ENCODE results near the gene MYLK2.

The MYLK2 gene

DNA sequence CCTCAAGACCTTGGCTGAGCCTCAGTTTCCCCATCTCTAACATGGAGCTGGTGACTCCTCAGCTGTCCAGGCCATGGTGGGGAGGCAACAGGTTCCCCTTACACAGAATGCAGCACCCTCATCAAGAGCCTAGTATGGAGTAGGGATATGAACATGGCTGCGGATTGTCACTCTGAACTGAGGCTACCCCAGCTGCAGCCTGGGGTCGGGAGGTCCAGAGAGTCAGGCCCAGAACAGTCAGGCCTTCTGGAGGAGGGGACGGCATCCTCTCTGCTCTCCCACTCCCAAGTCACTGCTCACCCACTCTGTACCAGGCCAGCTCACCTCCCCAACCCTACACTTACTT lies 27.6 kb downstream of the MYLK2 start:
- no peak for ATAC-seq
- TF ChIP-seq ZNF8 (CRISPR knock-in tag; IDR thresholded peaks at IDR 0.05) = no peak
- TF ChIP-seq ZNF70 (CRISPR knock-in tag; IDR thresholded peaks at IDR 0.05) = no peak
- TF ChIP-seq BACH2 (CRISPR knock-in tag; IDR thresholded peaks at IDR 0.05; ENCODE audit: borderline replicate concordance) = no peak
- TF ChIP-seq, protein P1, sequence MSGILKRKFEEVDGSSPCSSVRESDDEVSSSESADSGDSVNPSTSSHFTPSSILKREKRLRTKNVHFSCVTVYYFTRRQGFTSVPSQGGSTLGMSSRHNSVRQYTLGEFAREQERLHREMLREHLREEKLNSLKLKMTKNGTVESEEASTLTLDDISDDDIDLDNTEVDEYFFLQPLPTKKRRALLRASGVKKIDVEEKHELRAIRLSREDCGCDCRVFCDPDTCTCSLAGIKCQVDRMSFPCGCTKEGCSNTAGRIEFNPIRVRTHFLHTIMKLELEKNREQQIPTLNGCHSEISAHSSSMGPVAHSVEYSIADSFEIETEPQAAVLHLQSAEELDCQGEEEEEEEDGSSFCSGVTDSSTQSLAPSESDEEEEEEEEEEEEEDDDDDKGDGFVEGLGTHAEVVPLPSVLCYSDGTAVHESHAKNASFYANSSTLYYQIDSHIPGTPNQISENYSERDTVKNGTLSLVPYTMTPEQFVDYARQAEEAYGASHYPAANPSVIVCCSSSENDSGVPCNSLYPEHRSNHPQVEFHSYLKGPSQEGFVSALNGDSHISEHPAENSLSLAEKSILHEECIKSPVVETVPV (CRISPR knock-in tag; IDR thresholded peaks at IDR 0.05) = no peak
- TF ChIP-seq, protein P2, sequence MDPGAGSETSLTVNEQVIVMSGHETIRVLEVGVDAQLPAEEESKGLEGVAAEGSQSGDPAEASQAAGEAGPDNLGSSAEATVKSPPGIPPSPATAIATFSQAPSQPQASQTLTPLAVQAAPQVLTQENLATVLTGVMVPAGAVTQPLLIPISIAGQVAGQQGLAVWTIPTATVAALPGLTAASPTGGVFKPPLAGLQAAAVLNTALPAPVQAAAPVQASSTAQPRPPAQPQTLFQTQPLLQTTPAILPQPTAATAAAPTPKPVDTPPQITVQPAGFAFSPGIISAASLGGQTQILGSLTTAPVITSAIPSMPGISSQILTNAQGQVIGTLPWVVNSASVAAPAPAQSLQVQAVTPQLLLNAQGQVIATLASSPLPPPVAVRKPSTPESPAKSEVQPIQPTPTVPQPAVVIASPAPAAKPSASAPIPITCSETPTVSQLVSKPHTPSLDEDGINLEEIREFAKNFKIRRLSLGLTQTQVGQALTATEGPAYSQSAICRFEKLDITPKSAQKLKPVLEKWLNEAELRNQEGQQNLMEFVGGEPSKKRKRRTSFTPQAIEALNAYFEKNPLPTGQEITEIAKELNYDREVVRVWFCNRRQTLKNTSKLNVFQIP (CRISPR knock-in tag; IDR thresholded peaks at IDR 0.05; ENCODE audit: borderline replicate concordance, low read depth) = no peak
- TF ChIP-seq GLIS3 (CRISPR knock-in tag; IDR thresholded peaks at IDR 0.05) = no peak
- TF ChIP-seq, protein P3, sequence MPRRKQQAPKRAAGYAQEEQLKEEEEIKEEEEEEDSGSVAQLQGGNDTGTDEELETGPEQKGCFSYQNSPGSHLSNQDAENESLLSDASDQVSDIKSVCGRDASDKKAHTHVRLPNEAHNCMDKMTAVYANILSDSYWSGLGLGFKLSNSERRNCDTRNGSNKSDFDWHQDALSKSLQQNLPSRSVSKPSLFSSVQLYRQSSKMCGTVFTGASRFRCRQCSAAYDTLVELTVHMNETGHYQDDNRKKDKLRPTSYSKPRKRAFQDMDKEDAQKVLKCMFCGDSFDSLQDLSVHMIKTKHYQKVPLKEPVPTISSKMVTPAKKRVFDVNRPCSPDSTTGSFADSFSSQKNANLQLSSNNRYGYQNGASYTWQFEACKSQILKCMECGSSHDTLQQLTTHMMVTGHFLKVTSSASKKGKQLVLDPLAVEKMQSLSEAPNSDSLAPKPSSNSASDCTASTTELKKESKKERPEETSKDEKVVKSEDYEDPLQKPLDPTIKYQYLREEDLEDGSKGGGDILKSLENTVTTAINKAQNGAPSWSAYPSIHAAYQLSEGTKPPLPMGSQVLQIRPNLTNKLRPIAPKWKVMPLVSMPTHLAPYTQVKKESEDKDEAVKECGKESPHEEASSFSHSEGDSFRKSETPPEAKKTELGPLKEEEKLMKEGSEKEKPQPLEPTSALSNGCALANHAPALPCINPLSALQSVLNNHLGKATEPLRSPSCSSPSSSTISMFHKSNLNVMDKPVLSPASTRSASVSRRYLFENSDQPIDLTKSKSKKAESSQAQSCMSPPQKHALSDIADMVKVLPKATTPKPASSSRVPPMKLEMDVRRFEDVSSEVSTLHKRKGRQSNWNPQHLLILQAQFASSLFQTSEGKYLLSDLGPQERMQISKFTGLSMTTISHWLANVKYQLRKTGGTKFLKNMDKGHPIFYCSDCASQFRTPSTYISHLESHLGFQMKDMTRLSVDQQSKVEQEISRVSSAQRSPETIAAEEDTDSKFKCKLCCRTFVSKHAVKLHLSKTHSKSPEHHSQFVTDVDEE (CRISPR knock-in tag; IDR thresholded peaks at IDR 0.05) = no peak
- TF ChIP-seq, protein P4, sequence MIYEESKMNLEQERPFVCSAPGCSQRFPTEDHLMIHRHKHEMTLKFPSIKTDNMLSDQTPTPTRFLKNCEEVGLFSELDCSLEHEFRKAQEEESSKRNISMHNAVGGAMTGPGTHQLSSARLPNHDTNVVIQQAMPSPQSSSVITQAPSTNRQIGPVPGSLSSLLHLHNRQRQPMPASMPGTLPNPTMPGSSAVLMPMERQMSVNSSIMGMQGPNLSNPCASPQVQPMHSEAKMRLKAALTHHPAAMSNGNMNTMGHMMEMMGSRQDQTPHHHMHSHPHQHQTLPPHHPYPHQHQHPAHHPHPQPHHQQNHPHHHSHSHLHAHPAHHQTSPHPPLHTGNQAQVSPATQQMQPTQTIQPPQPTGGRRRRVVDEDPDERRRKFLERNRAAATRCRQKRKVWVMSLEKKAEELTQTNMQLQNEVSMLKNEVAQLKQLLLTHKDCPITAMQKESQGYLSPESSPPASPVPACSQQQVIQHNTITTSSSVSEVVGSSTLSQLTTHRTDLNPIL (CRISPR knock-in tag; IDR thresholded peaks at IDR 0.05; ENCODE audit: low read depth) = no peak

DNA sequence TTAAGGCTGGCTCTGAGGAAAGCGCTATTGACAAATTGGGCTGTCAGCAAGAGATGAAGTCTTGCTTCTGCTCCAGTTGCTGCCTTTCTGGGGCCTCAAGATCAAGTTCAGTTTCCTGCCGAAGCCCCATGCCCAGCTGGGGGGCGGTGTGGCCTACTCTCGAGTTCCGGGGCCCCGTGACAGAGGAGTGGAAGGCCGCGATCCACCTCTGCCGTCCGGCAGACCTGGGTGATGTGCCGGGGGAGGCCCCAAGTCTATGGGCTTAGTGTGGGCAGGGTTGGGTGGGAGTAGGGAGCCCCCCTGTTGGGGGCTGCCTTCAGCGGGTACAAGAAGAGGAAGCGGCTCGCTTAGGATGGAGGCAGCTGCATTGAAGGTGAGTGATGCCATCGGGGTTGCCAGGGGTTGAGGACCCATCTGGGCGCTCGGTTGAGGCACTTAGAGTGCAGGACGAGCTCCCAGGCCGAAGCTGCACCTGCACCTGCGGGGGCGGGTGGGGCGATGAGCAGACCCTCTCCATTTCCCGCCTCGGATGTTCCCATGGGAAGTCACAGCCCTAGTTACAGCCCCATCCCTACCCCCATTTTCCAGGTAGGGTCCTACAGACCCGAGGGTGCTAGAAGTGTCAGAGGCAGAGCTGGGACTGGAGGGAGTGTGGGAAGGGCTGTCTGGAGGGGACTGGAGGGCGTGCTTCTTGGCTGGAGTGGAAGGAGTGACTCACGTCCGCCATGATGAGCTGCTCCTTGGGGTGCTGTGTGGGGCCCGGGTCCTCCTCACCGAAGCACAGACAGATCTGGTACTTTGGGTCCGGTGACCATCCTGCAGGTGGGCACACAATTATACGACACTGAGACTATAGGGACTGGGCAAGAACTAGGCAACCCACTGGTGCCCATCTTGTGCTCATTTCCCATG lies 29.2 kb downstream of the MYLK2 start:
- TF ChIP-seq, protein P3 (CRISPR knock-in tag; IDR thresholded peaks at IDR 0.05) = no peak
- ATAC-seq = no peak

DNA sequence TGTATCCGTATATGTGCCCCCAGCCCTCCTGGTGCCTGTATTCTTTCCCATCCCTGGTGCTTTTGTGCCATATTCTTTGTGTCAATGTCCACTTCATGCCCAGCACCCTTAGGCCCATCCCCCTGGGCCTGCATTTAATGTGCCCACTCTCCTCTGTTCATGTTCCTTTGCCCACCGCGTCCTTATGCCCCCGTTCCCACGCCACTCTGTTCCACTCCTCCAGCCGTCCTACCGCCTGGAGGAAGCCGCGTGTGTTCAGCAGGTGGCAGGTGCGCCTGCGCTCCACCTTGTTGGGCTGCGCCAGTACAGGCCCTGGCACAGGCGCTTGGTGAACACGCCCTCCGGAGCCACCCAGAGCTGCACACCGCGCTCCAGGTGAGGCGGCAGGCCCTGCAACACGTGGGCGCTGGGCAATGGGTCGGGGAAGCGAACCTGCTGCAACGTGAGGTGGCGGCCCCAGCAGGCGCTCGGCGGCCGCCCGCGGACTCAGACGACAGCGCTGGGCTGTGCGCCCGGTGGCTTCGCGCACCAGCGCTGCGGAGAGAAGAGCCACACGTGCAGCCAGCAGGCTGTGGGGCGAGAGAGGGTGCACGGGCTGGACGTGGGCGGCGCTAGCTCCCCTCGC lies 30.3 kb downstream of the MYLK2 start:
- TF ChIP-seq, protein P3 (CRISPR knock-in tag; IDR thresholded peaks at IDR 0.05) = no peak
- no peak for ATAC-seq

DNA sequence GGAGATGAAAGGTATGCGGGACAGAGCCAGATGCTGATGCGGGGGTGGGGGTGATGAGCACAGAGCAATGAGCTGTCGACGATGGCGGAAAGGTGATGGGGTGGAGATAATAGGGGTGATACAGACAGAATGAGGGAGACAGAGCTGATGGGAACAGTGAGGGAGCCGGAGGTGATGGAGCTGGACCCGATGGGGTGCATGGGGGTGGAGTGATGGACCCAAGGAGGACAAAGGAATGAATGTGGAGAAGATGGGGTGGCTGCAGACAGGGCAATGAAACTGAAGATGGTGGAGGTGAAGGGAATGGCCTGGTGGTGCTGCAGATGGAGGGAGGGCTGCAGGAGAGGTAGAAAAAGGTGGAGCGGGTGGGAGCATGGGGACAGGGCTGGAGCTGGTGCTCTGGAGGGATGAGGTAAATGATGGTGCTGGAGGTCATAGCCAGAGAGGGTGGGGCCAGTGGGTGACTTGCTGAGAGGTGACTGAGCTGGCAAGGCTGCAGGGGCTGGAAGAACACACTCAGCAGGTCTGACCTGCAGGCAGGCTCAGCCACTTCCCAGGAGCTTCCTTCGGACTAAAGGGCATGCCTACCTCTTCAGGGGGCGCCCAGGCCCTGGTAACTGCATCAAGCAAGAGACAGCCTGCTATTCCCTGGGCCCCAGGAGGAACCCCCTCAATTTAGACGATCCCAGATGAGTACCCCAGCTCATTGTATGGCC lies 32.2 kb downstream of the MYLK2 start:
- ATAC-seq = no peak
- no peak for TF ChIP-seq ZFP30 (CRISPR knock-in tag; IDR thresholded peaks at IDR 0.05)
- no peak for TF ChIP-seq ZNF565 (CRISPR knock-in tag; conservative IDR thresholded peaks at IDR 0.05; ENCODE audit: low read depth)
- TF ChIP-seq, protein P3 (CRISPR knock-in tag; IDR thresholded peaks at IDR 0.05) = no peak
- TF ChIP-seq ZNF8 (CRISPR knock-in tag; IDR thresholded peaks at IDR 0.05) = no peak
- no peak for TF ChIP-seq RARB (CRISPR knock-in tag; IDR thresholded peaks at IDR 0.05)
- TF ChIP-seq, protein P2 (CRISPR knock-in tag; IDR thresholded peaks at IDR 0.05; ENCODE audit: borderline replicate concordance, low read depth) = no peak
- TF ChIP-seq ARNTL (CRISPR knock-in tag; IDR thresholded peaks at IDR 0.05; ENCODE audit: borderline replicate concordance, low read depth) = no peak

Data from SK-N-SH treated with all-trans-retinoic acid at 6 μM for 48 hours (cell line).